OCI-LY1 (cell line): Measurements from ENCODE around the gene CD8A.

ENCODE experiments used
- EZH2 ChIP-seq: fragments of 200-600 bp; sonication (generic), shearing (Covaris generic); IDR thresholded peaks from 2 replicates; pipeline ENCODE4 v1.8.0; 2017; ENCODE audit warnings: borderline replicate concordance, mixed run types, mild to moderate bottlenecking, antibody characterized with exemption, low read length, moderate library complexity, mixed read lengths
- TF ChIP-seq, protein P1 (sequence below): fragments of 200-600 bp; sonication (generic), shearing (Covaris generic); IDR thresholded peaks from 2 replicates; pipeline ENCODE4 v1.5.1; 2017; ENCODE audit warnings: mild to moderate bottlenecking, antibody characterized with exemption, low read length, moderate library complexity, mixed read lengths

DNA sequence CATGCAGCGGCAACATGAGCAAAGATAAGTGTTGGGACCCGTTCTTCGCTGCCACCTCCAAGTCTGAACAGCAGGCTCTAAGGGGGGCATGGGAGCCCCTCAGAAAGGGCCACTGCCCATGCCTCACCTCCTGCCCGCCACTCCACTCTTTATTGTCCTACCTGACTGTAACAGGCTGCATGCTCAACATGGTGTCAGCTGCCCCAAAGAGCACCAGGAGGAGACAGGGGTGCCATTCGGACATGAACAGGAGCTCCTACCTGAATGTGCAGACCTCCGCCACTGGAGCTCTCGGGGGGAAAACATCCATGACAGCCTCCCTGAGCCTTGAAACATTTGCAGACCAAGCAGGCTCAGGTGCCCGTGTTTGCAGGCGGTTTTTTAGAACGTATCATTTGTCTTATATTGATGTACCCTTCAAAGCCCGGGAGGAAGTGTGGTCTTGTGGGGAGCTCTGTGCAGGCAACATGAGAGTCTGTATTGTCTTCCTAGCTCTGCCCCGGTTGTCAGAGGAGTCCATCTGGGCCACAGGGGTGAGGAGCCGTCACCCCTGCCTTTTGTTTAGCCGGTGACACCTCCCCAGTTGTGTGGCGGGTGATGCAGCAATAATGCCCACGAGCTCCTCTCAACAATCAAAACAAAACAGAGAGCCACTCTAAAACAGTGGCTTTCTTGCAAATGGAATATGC is 35.1 kb upstream of the CD8A start:
- TF ChIP-seq, protein P1, sequence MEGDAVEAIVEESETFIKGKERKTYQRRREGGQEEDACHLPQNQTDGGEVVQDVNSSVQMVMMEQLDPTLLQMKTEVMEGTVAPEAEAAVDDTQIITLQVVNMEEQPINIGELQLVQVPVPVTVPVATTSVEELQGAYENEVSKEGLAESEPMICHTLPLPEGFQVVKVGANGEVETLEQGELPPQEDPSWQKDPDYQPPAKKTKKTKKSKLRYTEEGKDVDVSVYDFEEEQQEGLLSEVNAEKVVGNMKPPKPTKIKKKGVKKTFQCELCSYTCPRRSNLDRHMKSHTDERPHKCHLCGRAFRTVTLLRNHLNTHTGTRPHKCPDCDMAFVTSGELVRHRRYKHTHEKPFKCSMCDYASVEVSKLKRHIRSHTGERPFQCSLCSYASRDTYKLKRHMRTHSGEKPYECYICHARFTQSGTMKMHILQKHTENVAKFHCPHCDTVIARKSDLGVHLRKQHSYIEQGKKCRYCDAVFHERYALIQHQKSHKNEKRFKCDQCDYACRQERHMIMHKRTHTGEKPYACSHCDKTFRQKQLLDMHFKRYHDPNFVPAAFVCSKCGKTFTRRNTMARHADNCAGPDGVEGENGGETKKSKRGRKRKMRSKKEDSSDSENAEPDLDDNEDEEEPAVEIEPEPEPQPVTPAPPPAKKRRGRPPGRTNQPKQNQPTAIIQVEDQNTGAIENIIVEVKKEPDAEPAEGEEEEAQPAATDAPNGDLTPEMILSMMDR, result no peak
- no peak for TF ChIP-seq EZH2
